ENCODE measurements around the gene MYZAP. TPM values are rescaled to one million over a fixed set of nuclear protein-coding genes. Genes with fewer than 3 reads are reported as not detected.

Gene MYZAP
- total RNA-seq, 1 donor from 2014 or later = not detected

GRCh38 chr15:57592836-57593420, 1.2 kb downstream of the MYZAP start:
- Mint-ChIP-seq H3K27ac (ENCODE audit: unreplicated experiment) (no peak overlapping the region), H3K4me3 (ENCODE audit: unreplicated experiment) (peak overlapping the region; percentile 74), H3K36me3 (ENCODE audit: unreplicated experiment) (peaks cover 8% of the 10 kb centered on the region), H3K4me1 (ENCODE audit: low read depth, unreplicated experiment) (peaks cover 2% of the 10 kb centered on the region), H3K27me3 (ENCODE audit: unreplicated experiment) (peaks cover 7% of the 10 kb centered on the region), H3K9me3 (ENCODE audit: unreplicated experiment) (peaks cover 2% of the 10 kb centered on the region)
- TF ChIP-seq CTCF (IDR thresholded peaks at IDR 0.05; ENCODE audit: partially characterized antibody, unreplicated experiment) = no peak
- DNase-seq = no peak

GRCh38 chr15:57594479-57594878, 2.8 kb downstream of the MYZAP start:
- H3K36me3 Mint-ChIP-seq (ENCODE audit: unreplicated experiment) = peaks cover 8% of the 10 kb centered on the region

GRCh38 chr15:57595011-57595866, 3.5 kb downstream of the MYZAP start:
- no peak for DNase-seq
- H3K27ac Mint-ChIP-seq (ENCODE audit: unreplicated experiment) = no peak overlapping the region
- TF ChIP-seq CTCF (IDR thresholded peaks at IDR 0.05; ENCODE audit: partially characterized antibody, unreplicated experiment) = no peak
- no peak overlapping the region for H3K4me3 Mint-ChIP-seq (ENCODE audit: unreplicated experiment)
- peaks cover 5% of the 10 kb centered on the region for H3K27me3 Mint-ChIP-seq (ENCODE audit: unreplicated experiment)
- no peaks in the 10 kb centered on the region for H3K9me3 Mint-ChIP-seq (ENCODE audit: unreplicated experiment)
- H3K4me1 Mint-ChIP-seq (ENCODE audit: low read depth, unreplicated experiment) = peaks cover 14% of the 10 kb centered on the region
- H3K36me3 Mint-ChIP-seq (ENCODE audit: unreplicated experiment) = peaks cover under 1% of the 10 kb centered on the region

More at GRCh38 chr15:57594479-57594878, 2.8 kb downstream of the MYZAP start:
- Mint-ChIP-seq H3K4me3 (ENCODE audit: unreplicated experiment) (no peak overlapping the region), H3K27ac (ENCODE audit: unreplicated experiment) (no peak overlapping the region), H3K4me1 (ENCODE audit: low read depth, unreplicated experiment) (peaks cover 13% of the 10 kb centered on the region), H3K9me3 (ENCODE audit: unreplicated experiment) (peaks cover 2% of the 10 kb centered on the region), H3K27me3 (ENCODE audit: unreplicated experiment) (peaks cover 5% of the 10 kb centered on the region)
- TF ChIP-seq CTCF (IDR thresholded peaks at IDR 0.05; ENCODE audit: partially characterized antibody, unreplicated experiment) = no peak
- DNase-seq = no peak

- Mint-ChIP-seq H3K4me3 (ENCODE audit: unreplicated experiment) (peak overlapping the region; percentile 21), H3K36me3 (ENCODE audit: unreplicated experiment) (no peaks in the 10 kb centered on the region), H3K4me1 (ENCODE audit: low read depth, unreplicated experiment) (peaks cover 14% of the 10 kb centered on the region), H3K27ac (ENCODE audit: unreplicated experiment) (no peak overlapping the region), H3K9me3 (ENCODE audit: unreplicated experiment) (no peaks in the 10 kb centered on the region), H3K27me3 (ENCODE audit: unreplicated experiment) (peaks cover 5% of the 10 kb centered on the region)
- no peak for TF ChIP-seq CTCF (IDR thresholded peaks at IDR 0.05; ENCODE audit: partially characterized antibody, unreplicated experiment)
- no peak for DNase-seq
Measured at GRCh38 chr15:57596301-57596855, 4.7 kb downstream of the MYZAP start.
